Measurements from ENCODE around the gene C19orf33.

The C19orf33 gene

DNA sequence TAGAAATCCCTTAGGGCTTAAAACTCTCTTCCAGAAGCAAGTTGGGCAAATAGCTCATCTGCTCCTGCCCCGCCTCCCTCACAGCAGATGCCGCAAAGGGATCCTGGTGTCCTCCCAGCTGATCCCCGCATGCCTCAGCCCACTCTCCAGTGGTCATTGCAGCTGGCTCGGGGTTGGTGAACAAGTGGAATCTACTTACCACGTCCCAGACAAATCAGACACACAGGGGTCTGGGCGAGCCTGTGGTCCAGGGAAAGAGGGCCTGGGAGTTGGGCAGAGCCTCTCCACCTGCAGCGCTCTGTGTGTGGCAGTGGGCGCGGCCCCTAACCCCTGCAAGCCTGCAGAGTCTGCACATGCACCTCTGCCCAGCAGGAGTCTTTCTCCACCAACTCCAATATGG, 10.8 kb upstream of the C19orf33 start:
- no peak for DNase-seq (ENCODE audit: low read depth, low spot score)
- Histone ChIP-seq H3K36me3 (ENCODE audit: control insufficient read depth, insufficient read depth, low read length) (peaks cover 22% of the 10 kb centered on the region), H3K4me1 (ENCODE audit: control insufficient read depth, insufficient read depth, low read length) (no peaks in the 10 kb centered on the region), H3K4me3 (ENCODE audit: low read length) (no peak overlapping the region), H3K27ac (ENCODE audit: low read length) (no peak overlapping the region), H3K9me3 (ENCODE audit: control insufficient read depth, insufficient read depth, low read length) (no peaks in the 10 kb centered on the region), H3K27me3 (ENCODE audit: control insufficient read depth, insufficient read depth, low read length) (no peaks in the 10 kb centered on the region)
- WGBS (ENCODE audit: insufficient coverage, insufficient read length), result no CpG with 5 or more reads among the region's 9 CpGs

DNA sequence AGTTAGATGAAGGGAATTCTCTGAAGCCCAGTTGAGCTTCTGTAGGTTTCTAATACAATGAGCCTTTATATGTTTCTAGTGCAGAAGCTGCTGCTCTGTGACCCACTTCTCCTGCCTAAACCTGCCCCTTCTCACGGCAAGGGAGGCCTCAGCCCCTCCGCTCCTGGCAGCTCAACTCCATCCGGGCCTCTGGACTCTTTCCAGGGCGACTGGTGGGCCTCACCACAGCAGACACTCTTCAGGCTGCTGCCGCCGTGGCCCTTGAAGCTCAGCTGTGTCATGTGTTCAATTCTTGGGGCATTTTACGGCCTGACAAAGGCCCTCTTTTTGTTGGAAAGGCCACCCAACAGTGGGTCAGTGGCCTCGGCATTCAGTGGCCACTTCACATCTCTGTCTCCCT, 10.0 kb upstream of the C19orf33 start:
- H3K36me3 ChIP-seq (ENCODE audit: control insufficient read depth, insufficient read depth, low read length), result peaks cover 18% of the 10 kb centered on the region
- no peak overlapping the region for H3K4me3 ChIP-seq (ENCODE audit: low read length)
- H3K9me3 ChIP-seq (ENCODE audit: control insufficient read depth, insufficient read depth, low read length), result no peaks in the 10 kb centered on the region
- no peaks in the 10 kb centered on the region for H3K27me3 ChIP-seq (ENCODE audit: control insufficient read depth, insufficient read depth, low read length)
- no peak for DNase-seq (ENCODE audit: low read depth, low spot score)
- H3K27ac ChIP-seq (ENCODE audit: low read length), result no peak overlapping the region
- WGBS (ENCODE audit: insufficient coverage, insufficient read length), result no CpG with 5 or more reads among the region's 8 CpGs
- no peaks in the 10 kb centered on the region for H3K4me1 ChIP-seq (ENCODE audit: control insufficient read depth, insufficient read depth, low read length)

DNA sequence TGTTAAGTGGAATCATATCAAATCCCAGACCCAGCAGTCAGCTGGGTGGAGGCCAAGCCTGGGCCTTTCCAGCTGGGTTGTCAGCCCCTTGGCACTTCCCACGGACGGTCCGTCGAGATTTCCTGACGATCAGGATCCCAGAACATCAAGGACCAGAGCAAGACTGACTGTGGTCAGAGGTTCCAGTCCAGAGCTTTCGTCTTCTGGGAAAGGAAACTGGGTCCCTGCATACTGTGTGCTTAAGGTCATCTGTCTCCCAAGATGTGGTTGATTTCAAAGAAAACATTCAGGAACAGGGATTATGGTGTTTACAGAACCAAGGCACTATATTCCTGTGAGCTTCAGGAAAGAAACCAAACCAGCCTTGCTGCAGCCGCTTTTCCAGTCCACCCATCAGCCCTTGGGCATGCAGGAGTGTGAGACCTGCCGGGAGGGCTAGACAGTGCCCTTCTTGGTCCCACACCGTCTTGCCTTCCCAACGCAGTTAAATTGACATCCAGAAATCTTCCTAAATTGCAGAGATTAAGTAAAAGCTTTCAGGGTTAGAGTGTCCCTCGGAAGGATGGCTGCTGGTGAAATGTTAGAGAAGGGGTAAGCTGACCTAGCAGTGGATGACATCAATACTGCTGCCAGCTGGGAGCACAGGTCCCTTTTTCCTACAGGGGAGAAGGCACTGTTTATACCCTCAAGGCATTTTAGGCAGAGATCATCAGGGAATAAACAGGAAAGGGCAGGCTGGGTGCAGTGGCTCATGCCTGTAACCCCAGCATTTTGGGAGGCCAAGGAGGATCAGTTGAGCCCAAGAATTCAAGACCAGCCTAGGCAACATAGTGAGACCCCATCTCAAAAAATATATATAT, 5.0 kb upstream of the C19orf33 start:
- Histone ChIP-seq H3K27ac (ENCODE audit: low read length) (no peak overlapping the region), H3K27me3 (ENCODE audit: control insufficient read depth, insufficient read depth, low read length) (no peaks in the 10 kb centered on the region), H3K36me3 (ENCODE audit: control insufficient read depth, insufficient read depth, low read length) (no peaks in the 10 kb centered on the region), H3K9me3 (ENCODE audit: control insufficient read depth, insufficient read depth, low read length) (no peaks in the 10 kb centered on the region), H3K4me3 (ENCODE audit: low read length) (no peak overlapping the region), H3K4me1 (ENCODE audit: control insufficient read depth, insufficient read depth, low read length) (peaks cover 2% of the 10 kb centered on the region; the same call in 1 of the 2 replicates)
- DNase-seq (ENCODE audit: low read depth, low spot score), result no peak
- WGBS (ENCODE audit: insufficient coverage, insufficient read length), result no CpG with 5 or more reads among the region's 11 CpGs

DNA sequence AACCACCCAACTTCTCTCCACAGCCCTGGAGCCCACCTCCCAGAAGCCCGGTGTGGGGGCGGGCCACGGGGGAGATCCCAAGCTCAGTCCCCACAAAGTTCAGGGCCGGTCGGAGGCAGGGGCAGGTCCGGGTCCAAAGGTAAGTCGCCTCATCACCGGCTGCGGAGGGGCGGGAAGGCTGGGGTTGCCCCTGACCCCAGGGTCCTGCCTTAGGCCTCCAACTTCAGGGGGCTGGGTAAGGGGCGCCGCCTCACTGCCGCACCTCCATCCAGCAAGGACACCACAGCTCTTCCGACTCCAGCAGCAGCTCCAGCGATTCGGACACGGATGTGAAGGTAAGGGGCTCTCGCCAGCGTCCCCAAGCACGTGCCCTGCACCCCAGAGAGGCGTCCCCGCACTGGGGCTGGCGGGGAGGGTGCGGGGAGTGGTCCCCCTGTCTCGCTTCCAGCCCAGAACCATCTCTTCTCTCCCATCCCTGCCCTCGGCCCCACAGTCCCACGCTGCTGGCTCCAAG, 358 bp downstream of the C19orf33 start:
- no peak overlapping the region for H3K27ac ChIP-seq (ENCODE audit: low read length)
- H3K4me1 ChIP-seq (ENCODE audit: control insufficient read depth, insufficient read depth, low read length), result peaks cover 3% of the 10 kb centered on the region
- H3K36me3 ChIP-seq (ENCODE audit: control insufficient read depth, insufficient read depth, low read length), result peaks cover 7% of the 10 kb centered on the region
- no peak for DNase-seq (ENCODE audit: low read depth, low spot score)
- peak overlapping the region; percentile 36; the same call in 1 of the 2 replicates for H3K4me3 ChIP-seq (ENCODE audit: low read length)
- H3K9me3 ChIP-seq (ENCODE audit: control insufficient read depth, insufficient read depth, low read length), result no peaks in the 10 kb centered on the region
- no peaks in the 10 kb centered on the region for H3K27me3 ChIP-seq (ENCODE audit: control insufficient read depth, insufficient read depth, low read length)
- no CpG with 5 or more reads among the region's 27 CpGs for WGBS (ENCODE audit: insufficient coverage, insufficient read length)

DNA sequence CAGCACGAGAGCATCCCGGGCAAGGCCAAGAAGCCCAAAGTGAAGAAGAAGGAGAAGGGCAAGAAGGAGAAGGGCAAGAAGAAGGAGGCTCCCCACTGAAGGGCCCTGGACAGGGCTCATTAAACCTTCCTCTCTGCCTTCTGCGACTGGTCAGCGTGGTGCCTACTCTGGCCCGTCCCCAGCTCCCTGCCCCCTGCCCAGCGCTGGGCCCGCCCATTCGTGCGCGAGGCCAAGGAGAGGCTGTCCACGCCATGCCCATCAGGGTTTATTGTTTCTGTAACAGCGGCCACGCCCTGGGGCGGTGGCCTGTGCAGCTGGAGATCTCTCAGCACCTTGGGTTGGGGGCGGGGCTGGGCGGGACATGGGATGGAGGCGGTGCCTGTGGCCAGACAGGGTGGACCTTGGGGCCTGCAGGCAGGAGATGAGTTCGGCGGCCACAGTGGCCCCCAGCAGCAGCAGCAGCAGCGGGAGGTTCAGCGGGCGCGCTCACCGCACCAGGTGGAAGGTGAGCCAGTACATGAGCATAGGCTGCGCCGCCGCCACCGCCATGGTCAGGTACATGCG, 897 bp downstream of the C19orf33 start:
- Histone ChIP-seq H3K4me3 (ENCODE audit: low read length) (peak overlapping the region; percentile 36; the same call in 1 of the 2 replicates), H3K4me1 (ENCODE audit: control insufficient read depth, insufficient read depth, low read length) (peaks cover 3% of the 10 kb centered on the region), H3K27ac (ENCODE audit: low read length) (no peak overlapping the region), H3K9me3 (ENCODE audit: control insufficient read depth, insufficient read depth, low read length) (no peaks in the 10 kb centered on the region), H3K27me3 (ENCODE audit: control insufficient read depth, insufficient read depth, low read length) (no peaks in the 10 kb centered on the region), H3K36me3 (ENCODE audit: control insufficient read depth, insufficient read depth, low read length) (peaks cover 8% of the 10 kb centered on the region)
- no peak for DNase-seq (ENCODE audit: low read depth, low spot score)
- WGBS (ENCODE audit: insufficient coverage, insufficient read length), result no CpG with 5 or more reads among the region's 29 CpGs

DNA sequence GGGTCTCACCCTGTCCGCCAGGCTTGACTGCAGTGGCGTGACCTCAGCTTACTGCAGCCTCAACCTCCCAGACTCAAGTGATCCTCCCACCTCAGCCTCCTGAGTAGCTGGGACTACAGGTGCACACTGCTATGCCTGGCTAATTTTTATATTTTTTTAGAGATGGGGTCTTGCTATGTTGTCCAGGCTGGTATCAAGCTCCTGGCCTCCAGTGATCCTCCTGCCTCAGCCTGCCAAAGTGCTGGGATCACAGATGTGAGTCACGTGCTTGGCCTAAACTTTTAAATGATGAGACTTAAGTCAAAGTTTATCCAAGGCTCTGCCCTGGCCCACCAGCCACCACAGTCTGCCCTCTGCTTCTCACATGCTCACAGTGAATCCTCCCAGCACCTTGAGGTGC, 2.2 kb downstream of the C19orf33 start:
- Histone ChIP-seq H3K27ac (ENCODE audit: low read length) (no peak overlapping the region), H3K36me3 (ENCODE audit: control insufficient read depth, insufficient read depth, low read length) (peaks cover 8% of the 10 kb centered on the region), H3K4me1 (ENCODE audit: control insufficient read depth, insufficient read depth, low read length) (peaks cover 1% of the 10 kb centered on the region), H3K9me3 (ENCODE audit: control insufficient read depth, insufficient read depth, low read length) (no peaks in the 10 kb centered on the region), H3K27me3 (ENCODE audit: control insufficient read depth, insufficient read depth, low read length) (no peaks in the 10 kb centered on the region), H3K4me3 (ENCODE audit: low read length) (no peak overlapping the region)
- no CpG with 5 or more reads among the region's 3 CpGs for WGBS (ENCODE audit: insufficient coverage, insufficient read length)
- DNase-seq (ENCODE audit: low read depth, low spot score), result no peak

DNA sequence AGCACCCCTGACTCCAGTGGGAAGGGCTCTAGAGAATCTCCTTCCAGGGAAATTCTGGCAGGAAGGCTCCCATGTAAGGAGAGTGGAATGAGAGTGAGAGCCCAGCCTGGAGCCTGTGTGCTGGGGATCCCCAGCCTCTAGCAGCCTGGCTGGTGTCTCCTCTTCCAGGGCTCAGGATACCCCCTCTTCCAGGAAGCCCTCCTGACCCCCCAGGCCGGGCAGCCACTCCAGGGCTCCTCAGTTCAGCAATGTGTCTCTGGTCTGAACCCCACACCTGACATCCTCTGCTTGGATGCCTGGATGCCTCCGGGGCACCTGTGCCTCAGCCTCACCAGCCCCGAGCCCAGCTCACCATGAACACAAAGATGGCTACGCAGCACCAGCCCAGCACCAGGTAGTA, 3.0 kb downstream of the C19orf33 start:
- no CpG with 5 or more reads among the region's 4 CpGs for WGBS (ENCODE audit: insufficient coverage, insufficient read length)
- H3K36me3 ChIP-seq (ENCODE audit: control insufficient read depth, insufficient read depth, low read length), result peaks cover 8% of the 10 kb centered on the region

DNA sequence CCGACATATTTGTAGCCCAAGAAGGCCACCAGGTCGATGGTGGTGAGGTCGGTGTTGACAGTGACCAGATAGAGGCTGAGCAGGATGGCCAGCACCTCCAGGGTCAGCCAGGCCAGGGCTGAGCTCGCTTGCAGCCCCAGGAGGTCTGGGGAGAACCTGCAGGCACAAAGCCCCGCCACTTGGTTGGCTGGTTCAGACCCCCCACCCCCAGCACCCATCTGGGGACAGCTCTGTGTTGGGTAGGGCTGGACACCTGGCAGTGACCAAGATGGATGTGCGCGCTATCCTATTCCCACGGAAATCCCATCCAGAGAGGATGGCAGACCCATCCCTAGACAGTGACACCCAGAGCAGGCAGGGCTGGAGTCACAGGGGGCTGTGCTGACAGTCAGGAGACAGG, 3.5 kb downstream of the C19orf33 start:
- Histone ChIP-seq H3K27me3 (ENCODE audit: control insufficient read depth, insufficient read depth, low read length) (no peaks in the 10 kb centered on the region), H3K4me1 (ENCODE audit: control insufficient read depth, insufficient read depth, low read length) (peaks cover 1% of the 10 kb centered on the region), H3K36me3 (ENCODE audit: control insufficient read depth, insufficient read depth, low read length) (peaks cover 8% of the 10 kb centered on the region), H3K4me3 (ENCODE audit: low read length) (no peak overlapping the region), H3K27ac (ENCODE audit: low read length) (no peak overlapping the region), H3K9me3 (ENCODE audit: control insufficient read depth, insufficient read depth, low read length) (no peaks in the 10 kb centered on the region)
- DNase-seq (ENCODE audit: low read depth, low spot score), result no peak
- no CpG with 5 or more reads among the region's 8 CpGs for WGBS (ENCODE audit: insufficient coverage, insufficient read length)

More for the DNA sequence above, 3.0 kb downstream of the C19orf33 start:
- Histone ChIP-seq H3K9me3 (ENCODE audit: control insufficient read depth, insufficient read depth, low read length) (no peaks in the 10 kb centered on the region), H3K27ac (ENCODE audit: low read length) (no peak overlapping the region), H3K4me3 (ENCODE audit: low read length) (no peak overlapping the region), H3K27me3 (ENCODE audit: control insufficient read depth, insufficient read depth, low read length) (no peaks in the 10 kb centered on the region), H3K4me1 (ENCODE audit: control insufficient read depth, insufficient read depth, low read length) (peaks cover 1% of the 10 kb centered on the region)
- no peak for DNase-seq (ENCODE audit: low read depth, low spot score)

DNA sequence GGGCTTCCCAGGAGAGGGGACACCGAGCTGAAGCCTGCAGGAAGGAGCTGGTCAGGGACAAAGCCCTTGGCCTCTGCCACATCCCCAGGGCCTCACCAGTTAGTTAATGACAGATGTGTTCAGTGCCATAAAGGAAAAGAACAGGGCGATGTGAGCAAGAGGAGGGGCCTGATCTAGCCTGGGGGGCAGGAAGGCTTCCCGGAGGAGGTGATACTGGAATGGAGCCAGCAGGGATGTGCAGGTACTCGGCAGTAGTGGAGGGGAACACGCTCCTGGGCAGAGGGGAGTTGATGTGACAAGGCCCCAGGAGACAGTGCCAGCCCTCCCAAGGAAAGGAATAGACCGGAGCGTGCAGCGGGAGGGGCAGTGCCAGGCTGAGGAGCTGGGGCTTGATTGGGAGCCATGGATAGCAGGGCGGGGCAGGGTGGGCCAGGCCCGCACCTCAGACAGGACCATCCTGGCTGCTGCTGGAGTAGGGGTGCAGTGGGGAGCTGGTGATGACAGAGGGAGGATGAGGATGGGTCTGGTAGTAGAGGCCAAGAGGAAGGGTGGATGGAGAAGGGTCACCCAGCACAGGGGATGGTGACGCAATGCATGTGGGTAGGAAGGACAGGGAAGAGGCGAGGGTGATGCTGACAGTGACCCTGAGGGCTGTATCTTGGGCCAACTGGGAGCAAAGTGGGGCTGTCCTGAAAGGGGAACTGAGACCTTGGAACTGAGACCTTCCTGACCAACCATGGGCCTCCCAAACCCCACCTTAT, 4.1 kb downstream of the C19orf33 start:
- no peak overlapping the region for H3K27ac ChIP-seq (ENCODE audit: low read length)
- H3K9me3 ChIP-seq (ENCODE audit: control insufficient read depth, insufficient read depth, low read length), result no peaks in the 10 kb centered on the region
- no peak for DNase-seq (ENCODE audit: low read depth, low spot score)
- H3K27me3 ChIP-seq (ENCODE audit: control insufficient read depth, insufficient read depth, low read length), result no peaks in the 10 kb centered on the region
- peaks cover 1% of the 10 kb centered on the region for H3K4me1 ChIP-seq (ENCODE audit: control insufficient read depth, insufficient read depth, low read length)
- peaks cover 8% of the 10 kb centered on the region for H3K36me3 ChIP-seq (ENCODE audit: control insufficient read depth, insufficient read depth, low read length)
- WGBS (ENCODE audit: insufficient coverage, insufficient read length), result no CpG with 5 or more reads among the region's 12 CpGs
- H3K4me3 ChIP-seq (ENCODE audit: low read length), result no peak overlapping the region

DNA sequence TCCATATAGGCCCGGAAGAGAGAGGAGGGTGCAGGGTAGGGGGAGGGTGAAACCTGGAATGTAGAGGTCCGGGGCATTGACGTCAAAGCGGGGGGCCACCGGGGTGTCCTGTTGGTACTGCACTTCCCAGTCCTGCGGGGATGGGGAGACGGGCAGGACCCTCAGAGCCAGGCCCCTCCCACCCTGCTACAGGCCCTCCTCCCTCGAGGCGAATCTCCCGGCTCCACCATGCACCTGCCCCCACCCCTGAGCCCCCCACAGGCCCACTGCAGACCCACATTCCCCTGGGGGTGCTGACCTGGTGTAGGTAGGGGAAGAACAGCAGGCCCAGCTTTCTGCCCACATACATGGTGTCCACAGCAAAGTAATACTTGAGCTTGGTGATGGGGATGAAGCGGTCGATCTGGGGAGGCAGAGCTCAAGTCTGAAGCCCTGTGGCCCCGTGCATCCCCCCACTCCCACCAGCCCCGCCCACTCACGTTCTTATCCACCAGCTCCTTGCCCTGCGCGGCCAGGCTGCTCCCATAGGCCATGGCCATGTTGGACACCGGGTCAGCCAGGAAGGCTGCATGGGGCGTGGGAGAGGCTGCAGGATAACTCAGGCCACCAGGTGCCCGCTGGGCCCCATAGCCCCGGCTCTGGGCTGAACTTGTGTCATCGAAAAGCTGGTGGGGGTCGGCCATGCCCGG, 5.0 kb downstream of the C19orf33 start:
- no peaks in the 10 kb centered on the region for H3K27me3 ChIP-seq (ENCODE audit: control insufficient read depth, insufficient read depth, low read length)
- WGBS (ENCODE audit: insufficient coverage, insufficient read length), result no CpG with 5 or more reads among the region's 24 CpGs
- no peak overlapping the region for H3K4me3 ChIP-seq (ENCODE audit: low read length)
- H3K27ac ChIP-seq (ENCODE audit: low read length), result no peak overlapping the region
- H3K9me3 ChIP-seq (ENCODE audit: control insufficient read depth, insufficient read depth, low read length), result no peaks in the 10 kb centered on the region
- DNase-seq (ENCODE audit: low read depth, low spot score), result no peak
- peaks cover 1% of the 10 kb centered on the region; the same call in 1 of the 2 replicates for H3K4me1 ChIP-seq (ENCODE audit: control insufficient read depth, insufficient read depth, low read length)
- H3K36me3 ChIP-seq (ENCODE audit: control insufficient read depth, insufficient read depth, low read length), result peaks cover 8% of the 10 kb centered on the region
